Activated CD8-positive, alpha-beta memory T cell treated with anti-CD3 and anti-CD28 coated beads, Interleukin-2, amount 50 U/mL, for 1 hour (primary cell): ENCODE data around the gene KLHL17.
"Not testable (repeated sequence)": the region's sequence is repeated elsewhere in the genome, so short reads cannot be mapped to it uniquely, and the experiment has no call there.

Experiments used
- DNase-seq: peaks from one replicate; pipeline ENCODE4 v3.0.0-alpha.2; 2020; ENCODE audit errors: extremely low read depth

Gene KLHL17

DNA sequence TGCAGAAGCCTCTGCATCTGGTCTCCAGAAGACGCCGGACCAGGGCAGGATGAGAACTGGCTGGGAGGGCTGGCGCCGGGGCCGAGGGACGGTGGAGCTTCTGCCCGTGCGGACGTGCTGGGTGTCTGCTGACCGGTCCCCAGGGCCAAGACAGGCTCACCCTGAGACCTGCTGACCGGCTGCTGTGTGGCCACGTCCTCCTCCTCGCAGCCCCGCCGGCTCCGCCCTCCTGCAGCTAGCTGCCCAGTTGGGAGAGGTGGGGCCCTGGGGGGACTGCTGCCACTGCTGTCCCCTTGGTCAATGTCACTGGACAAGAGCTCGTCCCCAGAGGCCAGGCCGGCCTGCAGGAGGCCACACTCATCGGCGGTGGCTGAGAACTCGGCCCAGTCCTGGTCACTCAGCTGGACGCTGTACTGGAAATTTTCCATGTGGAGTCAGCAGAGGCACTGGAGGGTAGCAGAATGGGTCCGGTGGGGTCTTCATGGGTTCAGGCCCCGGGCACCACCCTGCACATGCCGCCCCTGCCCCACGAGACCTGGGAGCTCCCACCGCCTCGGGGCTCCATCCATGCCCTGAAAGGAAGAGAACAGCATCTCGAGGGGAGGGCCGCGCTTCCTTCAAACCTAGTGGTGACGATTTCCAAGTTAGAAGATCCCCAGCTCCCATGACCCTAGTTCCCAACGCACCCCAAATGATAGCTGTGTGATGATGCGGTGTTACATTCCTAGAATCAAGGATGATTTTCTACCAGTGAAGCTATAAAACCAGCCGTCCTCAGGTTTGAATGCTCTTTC lies 20.4 kb downstream of the KLHL17 start:
- no peak for DNase-seq

DNA sequence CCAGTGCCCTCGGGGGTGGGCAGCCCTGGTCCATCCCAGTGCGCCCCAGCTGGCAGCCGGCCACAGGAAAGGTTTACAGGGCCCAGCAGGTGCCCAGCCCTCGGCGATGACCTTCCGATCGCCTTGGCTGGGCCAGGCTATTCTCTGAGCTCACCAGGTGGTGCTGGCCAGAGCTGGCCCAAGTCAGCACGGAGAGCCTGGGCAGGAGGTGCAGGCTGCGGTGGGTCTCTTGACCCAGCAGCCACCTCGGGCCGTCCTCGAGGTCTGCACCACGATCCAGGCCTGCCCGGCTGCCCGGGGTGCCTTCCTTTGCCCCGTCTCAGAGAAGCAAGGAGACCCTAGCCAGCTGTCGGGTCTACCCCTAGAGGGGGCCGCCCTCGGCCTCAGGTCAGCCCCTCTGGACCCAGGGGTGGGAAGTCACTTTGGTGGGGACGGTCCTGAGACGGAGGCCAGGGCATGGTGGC lies 21.1 kb downstream of the KLHL17 start:
- no peak for DNase-seq

DNA sequence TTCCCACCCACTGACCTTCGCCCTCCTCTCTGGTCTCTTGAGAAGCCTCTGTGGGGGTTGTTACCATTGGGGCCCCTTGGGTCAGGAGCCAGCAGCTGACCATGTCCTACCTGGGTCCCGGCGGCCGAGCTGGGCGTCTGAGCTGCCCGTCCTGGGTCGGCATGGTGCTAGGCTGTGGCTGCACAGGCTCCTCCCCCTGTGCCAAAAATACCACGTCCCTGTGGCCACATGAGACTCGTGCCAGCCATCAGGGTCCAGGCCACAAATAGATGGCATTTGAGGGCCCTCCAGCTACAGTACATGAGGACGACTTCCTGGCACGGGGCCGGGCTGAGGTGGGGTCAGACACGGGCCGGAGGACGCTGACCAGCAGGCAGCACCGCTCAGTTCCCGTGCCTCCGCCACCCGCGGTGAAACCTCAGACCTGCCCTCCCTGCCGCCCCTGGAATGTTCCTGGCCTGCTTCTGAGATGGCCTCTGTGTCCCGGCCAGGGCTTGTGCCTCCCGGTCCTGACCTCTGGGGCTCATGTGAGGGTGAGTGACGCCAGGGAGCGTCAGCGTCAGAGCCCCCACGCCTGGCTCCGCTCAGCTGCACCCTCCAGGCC lies 21.7 kb downstream of the KLHL17 start, which contains the start of gene PERM1:
Gene PERM1, minus strand, starts transcription at position 139 of the 604 bp plus-strand sequence. CDS start 1,064 bp downstream, outside the sequence.
- DNase-seq: no peak

DNA sequence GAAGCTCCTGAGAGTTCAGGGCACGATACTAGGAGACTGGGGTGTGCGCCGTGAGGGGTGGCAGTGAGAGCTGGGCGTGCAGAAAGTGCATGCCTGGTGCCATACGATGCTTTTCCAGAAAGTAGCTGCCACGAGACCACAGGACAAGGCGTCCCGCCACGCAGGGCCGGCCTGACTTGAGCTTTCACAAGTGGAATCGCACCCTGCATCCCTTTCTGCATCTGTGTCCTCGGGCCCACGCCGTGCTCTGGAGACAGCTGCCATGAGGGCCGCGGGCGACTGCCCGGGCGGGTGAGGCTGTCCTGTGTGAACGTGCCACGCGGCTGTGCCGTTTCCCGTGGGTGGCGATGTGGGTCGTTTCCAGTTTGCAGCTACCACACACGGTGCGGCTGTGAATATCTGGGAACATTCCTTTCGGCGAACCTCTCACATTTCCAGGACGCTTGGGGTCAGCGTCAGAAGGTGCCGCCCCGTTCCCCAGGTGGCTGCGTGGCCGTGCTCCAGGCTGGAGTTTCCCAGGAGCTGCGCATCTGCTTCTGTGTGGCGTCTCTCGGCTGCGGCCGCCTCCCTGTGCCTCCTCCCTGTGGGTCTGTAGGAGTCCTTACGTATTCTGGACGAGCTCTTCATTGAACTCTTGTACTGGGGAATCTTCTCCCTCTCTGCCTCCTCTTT lies 22.5 kb downstream of the KLHL17 start:
- DNase-seq: no peak

DNA sequence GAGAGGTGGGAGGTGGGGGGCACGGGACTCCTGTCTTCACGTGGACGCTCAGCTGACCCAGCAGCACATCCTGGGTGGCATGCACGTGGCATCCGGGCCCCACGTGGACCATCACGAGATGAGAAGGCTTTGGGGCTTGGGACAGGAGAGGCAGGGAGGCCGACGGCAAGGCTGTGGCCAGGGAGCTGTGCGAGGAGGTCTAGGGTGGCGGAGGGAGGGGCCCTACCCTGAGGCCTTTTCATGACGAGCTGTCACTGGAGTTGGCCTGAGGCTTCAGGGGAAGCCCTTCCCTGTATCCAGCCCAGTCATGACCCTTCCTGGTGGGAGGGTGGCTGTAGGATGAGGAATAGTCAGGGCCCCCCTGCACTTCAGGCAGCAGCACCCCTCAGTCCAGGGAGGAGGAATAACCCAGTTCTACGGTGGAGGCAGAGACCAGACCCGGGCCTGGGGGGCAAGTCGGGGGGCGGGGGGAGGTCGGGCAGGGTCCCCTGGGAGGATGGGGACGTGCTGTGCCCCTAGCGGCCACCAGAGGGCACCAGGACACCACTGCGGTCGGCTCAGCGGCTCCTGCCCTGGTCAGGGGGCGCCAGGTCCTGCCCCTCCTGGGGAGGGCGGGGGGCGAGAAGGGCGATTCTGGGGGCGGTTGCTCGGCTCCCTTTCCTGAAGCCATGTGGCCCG lies 23.6 kb downstream of the KLHL17 start:
- DNase-seq: no peak

DNA sequence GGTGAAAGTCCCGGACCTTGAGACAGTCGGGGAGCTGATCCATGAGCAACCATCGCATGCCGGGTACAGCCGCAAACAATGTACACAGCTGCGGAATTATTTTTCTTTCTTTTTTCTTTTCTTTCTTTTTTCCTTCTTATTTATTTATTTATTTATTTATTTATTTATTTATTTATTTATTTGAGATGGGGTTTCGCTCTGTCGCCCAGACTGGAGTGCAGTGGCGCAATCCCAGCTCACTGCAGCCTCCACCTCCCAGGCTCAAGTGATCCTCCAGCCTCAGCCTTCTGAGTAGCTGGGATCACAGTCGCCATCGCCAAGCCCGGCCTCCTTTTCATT lies 24.1 kb downstream of the KLHL17 start:
- DNase-seq: no peak

DNA sequence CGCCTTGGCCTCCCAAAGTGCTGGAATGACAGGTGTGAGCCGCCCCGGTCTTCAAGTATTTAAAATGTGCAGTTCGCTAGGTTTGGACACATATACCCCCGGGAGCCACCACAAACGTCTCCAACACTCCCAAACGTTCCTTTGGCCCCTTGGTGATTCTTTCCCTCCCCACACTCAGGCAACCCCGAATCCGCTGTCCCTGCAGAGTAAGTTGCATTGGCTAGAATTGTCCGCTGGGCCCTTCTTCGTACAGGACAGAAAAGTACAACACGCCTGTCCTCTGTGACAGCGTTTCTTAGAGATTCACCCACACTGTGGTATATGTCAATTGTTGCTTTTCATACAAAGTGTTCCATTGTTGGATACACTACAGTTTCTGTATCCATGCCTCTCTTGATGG lies 24.7 kb downstream of the KLHL17 start:
- DNase-seq: no peak

DNA sequence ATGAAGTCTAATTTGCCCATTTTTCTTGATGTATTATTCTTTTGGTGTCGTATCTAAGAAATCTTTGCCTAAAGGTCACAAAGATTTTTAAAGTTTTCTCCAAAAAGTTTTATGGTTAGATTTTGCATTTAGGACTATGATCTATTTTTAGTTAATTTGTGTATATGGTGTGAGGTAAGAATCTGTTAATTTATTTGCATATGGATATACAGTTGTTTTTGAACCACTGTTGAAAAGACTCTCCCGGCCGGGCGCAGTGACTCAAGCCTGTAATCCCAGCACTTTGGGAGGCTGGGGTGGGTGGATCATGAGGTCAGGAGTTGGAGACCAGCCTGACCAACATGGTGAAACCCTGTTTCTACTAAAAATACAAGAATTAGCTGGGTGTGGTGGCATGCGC lies 27.7 kb downstream of the KLHL17 start:
- not testable (repeated sequence) for DNase-seq

DNA sequence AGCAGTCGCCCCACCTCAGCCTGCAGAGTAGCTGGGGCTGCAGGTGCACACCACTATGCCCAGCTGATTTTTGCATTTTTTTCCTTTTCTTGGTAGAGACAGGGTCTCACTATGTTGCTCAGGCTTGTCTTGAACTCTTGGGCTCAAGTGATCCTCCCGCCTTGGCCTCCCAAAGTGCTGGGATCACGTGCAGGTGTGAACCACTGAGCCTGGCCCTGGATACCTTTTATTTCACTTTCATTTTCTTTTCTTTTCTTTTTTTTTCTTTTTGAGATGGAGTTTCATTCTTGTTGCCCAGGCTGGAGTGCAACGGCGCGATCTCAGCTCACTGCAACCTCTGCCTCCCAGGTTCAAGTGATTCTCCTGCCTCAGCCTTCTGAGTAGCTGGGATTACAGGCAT lies 30.9 kb downstream of the KLHL17 start:
- DNase-seq: not testable (repeated sequence)

DNA sequence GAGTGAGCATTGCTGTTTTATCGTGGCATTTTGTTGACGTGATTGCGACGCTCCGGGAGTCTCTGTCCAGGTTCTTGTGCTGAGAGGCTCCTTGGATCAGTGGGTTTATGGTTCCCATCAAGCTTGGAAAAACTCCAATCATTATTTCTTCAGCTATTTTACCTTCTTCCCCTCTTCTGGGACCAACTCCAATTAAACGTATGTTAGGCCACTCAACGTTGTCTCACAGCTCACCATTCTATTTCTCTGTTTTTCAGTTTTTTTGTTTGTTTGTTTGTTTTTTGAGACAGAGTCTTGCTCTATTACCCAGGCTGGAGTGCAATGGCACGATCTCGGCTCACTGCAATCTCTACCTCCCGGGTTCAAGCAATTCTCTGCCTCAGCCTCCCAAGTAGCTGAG lies 31.5 kb downstream of the KLHL17 start:
- no peak for DNase-seq

DNA sequence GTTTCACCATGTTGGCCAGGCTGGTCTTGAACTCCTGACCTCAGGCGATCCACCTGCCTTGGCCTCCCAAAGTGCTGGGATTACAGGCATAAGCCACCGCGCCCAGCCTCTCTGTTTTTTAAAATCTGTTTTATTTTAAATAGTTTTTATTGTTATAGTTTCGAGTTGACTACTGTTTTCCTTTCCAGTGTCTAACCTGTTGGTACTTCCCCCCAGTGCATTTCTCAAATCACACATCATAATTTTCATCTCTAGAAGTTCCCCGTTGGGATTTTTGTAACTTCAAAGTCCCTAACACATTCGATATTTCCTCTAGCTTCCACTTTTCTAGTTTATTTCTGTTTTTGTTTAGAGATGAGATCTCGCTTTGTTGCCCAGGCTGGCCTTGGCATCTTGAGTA lies 32.0 kb downstream of the KLHL17 start:
- DNase-seq: no peak

DNA sequence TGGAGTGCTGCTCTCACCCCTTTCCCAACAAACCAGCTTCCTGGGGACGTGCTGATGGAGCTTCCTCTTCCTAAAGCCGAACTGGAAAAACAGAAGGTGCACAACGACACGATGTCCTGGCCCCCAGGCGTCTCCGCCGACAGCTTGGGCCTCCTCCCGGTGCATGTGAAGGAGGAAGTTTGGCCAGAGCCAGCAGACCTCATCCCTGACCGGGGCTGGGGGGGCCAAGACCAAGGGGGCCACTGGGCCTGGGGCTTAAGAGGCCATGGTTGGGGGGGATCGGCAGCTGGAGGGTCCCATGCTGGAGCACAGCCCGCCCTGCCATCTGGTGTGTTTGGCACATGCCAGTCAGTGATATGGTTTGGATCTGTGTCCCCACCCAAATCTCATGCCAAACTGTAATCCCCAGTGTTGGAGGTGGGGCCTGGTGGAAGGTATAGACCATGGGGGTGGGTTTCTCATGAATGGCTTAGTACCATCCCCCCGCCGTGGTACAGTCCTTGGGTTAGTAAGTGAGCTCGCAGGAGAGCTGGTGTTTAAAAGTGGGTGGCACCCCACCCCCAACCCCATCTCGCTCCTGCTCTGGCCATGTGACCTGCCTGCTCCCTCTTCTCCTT lies 33.1 kb downstream of the KLHL17 start:
- no peak for DNase-seq

DNA sequence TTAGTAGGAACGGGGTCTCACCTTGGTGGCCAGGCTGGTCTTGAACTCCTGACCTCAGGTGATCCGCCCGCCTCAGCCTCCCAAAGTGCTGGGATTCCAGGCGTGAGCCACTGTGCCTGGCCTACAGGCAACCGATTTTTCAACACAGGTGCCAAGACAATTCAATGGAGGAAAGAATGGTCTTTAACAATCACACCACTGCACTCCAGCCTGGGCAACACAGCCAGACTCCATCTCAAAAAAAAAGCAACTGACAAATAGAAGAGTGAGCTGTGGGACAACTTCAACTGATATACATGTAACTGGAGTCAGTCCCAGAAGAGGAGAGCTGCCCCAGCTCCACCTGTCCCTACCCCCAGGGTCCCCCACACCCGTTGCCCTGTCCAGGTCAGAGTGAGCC lies 34.2 kb downstream of the KLHL17 start:
- not testable (repeated sequence) for DNase-seq

DNA sequence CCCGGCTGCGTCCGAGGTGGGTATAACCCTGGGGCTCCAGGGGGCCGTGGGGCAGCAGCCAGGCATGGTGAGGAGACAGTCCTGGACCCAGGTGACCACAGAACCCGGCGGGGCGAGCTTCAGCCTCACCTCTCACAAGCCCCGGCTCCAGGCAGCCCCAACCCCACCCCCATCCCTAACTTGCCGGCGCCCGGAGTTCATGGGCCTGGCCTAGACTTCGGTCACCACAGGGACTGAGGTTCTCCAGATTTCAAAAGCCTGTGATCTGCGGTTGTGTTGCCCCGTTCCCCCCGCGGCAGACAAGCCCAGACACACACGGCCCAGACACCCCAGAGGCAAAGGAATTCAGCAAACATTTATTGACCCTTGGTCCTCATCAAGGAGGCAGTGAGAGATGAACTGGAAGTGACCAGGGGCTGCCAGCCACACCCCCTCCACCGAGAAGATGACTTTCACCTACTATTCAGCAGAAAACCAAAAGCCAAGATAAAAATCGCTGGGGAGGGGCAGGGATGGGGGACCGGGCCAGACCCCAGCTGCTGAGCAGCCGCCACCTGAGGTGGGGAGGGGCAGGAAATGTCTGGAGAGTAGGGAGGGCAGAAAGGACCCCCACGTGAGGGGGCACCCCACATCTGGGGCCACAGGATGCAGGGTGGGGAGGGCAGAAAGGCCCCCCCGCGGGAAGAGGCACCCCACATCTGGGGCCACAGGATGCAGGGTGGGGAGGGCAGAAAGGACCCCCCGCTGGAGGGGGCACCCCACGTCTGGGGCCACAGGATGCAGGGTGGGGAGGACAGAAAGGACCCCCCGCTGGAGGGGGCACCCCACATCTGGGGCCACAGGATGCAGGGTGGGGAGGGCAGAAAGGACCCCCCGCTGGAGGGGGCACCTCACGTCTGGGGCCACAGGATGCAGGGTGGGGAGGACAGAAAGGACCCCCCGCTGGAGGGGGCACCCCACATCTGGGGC lies 35.6 kb downstream of the KLHL17 start:
- no peak for DNase-seq

DNA sequence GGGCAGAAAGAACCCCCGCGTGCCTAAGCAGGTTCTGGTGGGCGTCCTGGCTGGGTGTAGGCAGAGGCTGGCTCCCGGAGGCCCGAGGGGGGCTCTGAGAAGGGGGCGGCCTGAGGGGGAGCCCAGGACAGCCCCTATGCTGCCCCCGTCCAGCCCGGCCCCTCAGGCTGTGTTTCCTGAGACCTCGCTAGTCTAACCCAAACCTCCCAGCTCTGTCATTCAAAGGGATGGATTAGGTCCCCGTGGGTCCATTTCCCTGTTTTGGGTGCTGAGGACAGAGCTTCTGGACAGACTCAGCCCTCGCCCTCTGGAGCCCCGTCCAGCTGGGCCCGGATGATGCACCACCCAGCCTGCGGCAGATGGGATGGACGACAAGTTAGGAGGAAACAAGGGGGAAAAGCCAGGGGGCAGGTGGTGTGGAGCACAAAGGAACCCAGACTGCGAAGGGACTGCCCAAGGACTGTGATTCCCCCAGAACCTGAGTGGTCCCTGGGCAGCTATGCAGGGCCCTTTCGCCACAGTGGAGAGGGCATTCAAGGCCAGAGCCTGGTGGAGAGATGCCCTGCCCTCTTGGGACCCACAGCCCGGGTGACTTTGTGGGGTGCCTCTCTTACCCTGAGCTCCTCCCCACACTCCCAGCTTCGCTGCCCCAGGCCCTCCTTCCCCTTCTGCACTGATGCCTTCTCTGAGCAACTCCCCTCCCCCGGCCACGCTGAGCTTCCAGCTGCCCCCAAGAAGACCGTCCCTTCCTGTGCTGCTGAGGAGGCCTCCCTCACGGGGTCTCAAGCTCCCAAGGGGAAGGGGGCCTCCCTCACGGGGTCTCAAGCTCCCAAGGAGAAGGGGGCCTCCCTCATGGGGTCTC lies 36.7 kb downstream of the KLHL17 start:
- DNase-seq: no peak

DNA sequence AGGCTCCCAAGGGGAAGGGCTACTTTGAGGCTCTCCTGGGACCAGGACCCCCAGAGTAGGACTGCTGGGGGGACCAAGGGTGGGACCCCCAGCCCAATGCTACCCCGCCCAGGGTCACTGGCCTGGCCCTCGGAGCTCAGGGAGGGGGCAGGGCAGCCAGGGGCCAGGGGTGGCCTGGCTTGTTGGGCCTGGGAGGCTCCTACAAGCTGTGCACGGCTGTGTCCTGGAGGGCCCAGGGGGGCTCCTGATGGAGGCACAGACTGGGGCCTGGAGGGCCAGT lies 37.3 kb downstream of the KLHL17 start:
- no peak for DNase-seq

DNA sequence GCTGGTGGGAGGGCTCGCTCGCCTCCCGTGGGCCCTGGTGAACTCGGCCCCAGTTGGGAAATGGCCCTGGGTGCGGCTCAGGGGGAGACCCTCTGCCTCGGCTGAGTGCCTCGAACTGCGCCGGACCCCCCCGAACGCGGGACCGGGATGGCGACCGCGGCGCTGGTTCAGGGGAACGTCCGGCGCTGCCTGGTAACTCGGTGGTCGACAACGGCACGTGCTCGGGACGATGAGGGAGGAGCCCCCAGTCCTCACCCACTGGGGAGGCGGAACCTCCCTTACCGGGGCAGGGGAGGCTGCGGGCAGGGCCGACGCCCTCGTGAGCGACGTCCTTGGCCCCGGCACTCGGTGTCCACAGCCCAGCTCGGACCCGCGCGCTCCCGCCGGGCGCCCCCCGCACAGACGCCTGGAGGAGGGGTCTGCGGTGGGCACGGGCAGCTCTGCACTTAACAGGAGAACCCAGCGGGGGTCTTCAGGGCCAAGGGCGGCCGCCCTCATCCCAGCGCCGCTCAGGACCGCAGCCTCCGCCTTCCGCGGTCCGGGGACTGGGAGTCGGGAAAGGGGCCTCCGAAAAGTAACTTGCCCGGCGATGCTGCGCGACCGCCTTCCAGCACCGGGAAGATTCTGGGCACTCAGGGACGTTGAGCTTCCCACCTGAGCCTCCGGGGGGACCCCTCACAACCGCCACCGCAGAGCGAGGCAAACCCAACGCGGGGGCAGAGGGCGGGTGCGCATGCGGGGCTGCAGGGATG lies 37.8 kb downstream of the KLHL17 start:
- DNase-seq: no peak

DNA sequence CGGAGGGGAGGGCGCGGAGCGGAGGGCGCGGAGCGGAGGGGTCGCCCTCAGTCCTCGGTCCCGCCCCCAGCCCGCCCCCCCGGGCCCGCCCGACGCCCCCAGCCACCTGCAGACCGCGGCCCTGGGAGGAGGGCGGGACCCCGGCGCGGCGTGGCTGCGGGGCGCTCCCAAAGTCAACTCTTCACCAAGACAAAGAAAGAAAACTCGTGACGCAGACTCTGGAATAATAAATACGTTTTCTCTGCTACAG lies 38.3 kb downstream of the KLHL17 start:
- no peak for DNase-seq

DNA sequence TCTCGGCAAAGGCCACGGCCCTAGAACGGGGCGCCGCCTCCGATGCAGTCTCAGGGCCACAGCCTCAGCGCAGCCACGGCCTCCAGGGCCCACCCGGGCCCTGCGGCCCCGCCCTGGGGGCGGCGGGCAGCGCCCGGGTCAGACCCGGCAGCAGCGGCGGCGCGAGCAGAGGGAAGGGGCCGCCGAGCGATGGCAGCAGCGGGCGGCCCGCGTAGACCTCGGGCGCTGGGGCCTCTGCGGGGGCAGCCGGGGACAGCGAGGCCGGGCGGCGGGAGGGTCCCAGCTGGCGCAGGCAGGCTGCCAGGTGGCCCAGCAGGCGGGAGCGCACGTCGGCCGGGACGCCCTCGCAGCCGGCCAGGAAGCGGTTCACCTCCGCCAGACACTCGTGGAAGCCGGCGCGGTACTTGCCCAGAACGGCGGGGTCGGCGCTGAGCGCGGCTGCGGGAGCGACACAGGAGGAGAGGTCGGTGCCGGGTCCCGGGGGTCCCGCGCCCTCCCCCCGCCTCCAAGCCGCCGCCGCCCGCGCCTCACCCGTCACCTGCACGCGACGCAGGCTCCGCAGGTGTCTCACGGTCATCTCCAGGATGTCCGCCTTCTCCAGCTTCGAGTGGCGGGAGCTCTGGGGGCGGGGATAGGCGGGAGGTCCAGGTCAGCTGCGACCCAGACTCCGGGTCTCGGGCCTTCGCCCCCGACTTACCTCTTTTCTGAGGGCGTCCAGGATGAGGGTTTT lies 38.8 kb downstream of the KLHL17 start:
- DNase-seq: no peak
